Measurements from ENCODE around the gene ADARB1.
"Not testable (repeated sequence)": the region's sequence is repeated elsewhere in the genome, so short reads cannot be mapped to it uniquely, and the experiment has no call there.

GRCh38 chr21:45133574-45134278, 59.3 kb downstream of the ADARB1 start:
- not testable (repeated sequence) for TF ChIP-seq RAD21 (IDR thresholded peaks at IDR 0.05; ENCODE audit: low read length); CTCF (conservative IDR thresholded peaks at IDR 0.05; ENCODE audit: low read depth, low read length); POLR2A (IDR thresholded peaks at IDR 0.05; ENCODE audit: low read depth, low read length)

Measured in IMR-90 (cell line).